K562 (cell line): Measurements from ENCODE around the gene MARS1. TPM values are rescaled to one million over a fixed set of nuclear protein-coding genes. Genes with fewer than 3 reads are reported as not detected.
A peak's percentile ranks its signal among the peaks of the same experiment; 100 is the strongest.

ENCODE experiments used
- ARNT ChIP-seq, 2 experiments: fragments of 450-650 bp; IDR thresholded peaks; 2 replicates each; pipeline ENCODE4 v1.6.1; 2016; ENCODE audit warnings: mild to moderate bottlenecking in 1 of 2
- ETV1 ChIP-seq: fragments of 450-650 bp; conservative IDR thresholded peaks from 2 replicates; pipeline ENCODE4 v1.6.1; 2016; ENCODE audit warnings: missing genetic modification characterization, control low read depth, low read depth, missing compliant biosample characterization
- HNRNPH1 ChIP-seq: fragments of 200-400 bp; formaldehyde crosslinking; optimal IDR thresholded peaks from 2 replicates; pipeline ENCODE3; 2017; ENCODE audit warnings: low read depth, mild to moderate bottlenecking, low read length, moderate library complexity
- MBD2 ChIP-seq: sonication (generic); IDR thresholded peaks from 2 replicates; pipeline ENCODE4 v1.6.1; 2016; ENCODE audit warnings: low read depth, borderline replicate concordance
- NR2C1 ChIP-seq, 2 experiments: fragments of 450-650 bp; IDR thresholded peaks; 2 replicates each; pipeline ENCODE4 v1.6.1; 2017; ENCODE audit warnings: mild to moderate bottlenecking in 2 of 2, antibody characterized with exemption in 1 of 2, inconsistent platforms in 1 of 2, missing compliant biosample characterization in 1 of 2, missing genetic modification characterization in 1 of 2
- RBM22 ChIP-seq: fragments of 200-400 bp; formaldehyde crosslinking; IDR thresholded peaks from 2 replicates; pipeline ENCODE4 v1.6.1; 2018; ENCODE audit warnings: low read length, low read depth; ENCODE audit not compliant: poor library complexity, severe bottlenecking
- SP1 ChIP-seq: sonication (generic); formaldehyde crosslinking; IDR thresholded peaks from 2 replicates; pipeline ENCODE4 v1.8.1; 2022; ENCODE audit warnings: mild to moderate bottlenecking, missing genetic modification reagents
- STAT5A ChIP-seq: IDR thresholded peaks from 2 replicates; pipeline ENCODE4 v1.6.1; 2012; ENCODE audit warnings: low read length, inconsistent platforms, borderline replicate concordance
- ZNF584 ChIP-seq: fragments of 200-800 bp; sonication (Bioruptor generic); IDR thresholded peaks from 2 replicates; pipeline ENCODE4 v1.6.1; 2016; ENCODE audit warnings: low read depth, mild to moderate bottlenecking, missing genetic modification characterization, missing compliant biosample characterization
- polyA plus RNA-seq, 8 experiments: library from polyadenylated mRNA; depleted of rRNA in 4 of 8; stranded (reverse) in 5 of 8; unstranded in 3 of 8; fragments of >200 nt; fragmentation: Nextera tagmentation in 2 of 8; fragmentation: Illumina TruSeq in 1 of 8; extraction: Ambion mirVana in 2 of 8; extraction: Trizol in 1 of 8; gene quantifications; 2 replicates each; pipeline versions ENCODE4 v1.2.1 to v1.2.3, GENCODE V29; 2011 to 2014; ENCODE audit warnings: inconsistent platforms in 1 of 8, missing spikeins in 1 of 8
- total RNA-seq, 7 experiments: library from RNA; depleted of rRNA in 6 of 7; stranded (reverse); fragments of >200 nt in 6 of 7; fragmentation: Illumina TruSeq in 2 of 7; extraction: Trizol in 2 of 7; gene quantifications; 2 replicates each; pipeline versions ENCODE4 v1.2.1 to v1.2.3, GENCODE V29; 2011 to 2021; ENCODE audit warnings: low replicate concordance in 1 of 7
- TF ChIP-seq, protein P1 (sequence below): fragments of 450-650 bp; formaldehyde crosslinking; IDR thresholded peaks from 2 replicates; pipeline ENCODE4 v1.4.0; 2022; ENCODE audit warnings: mild to moderate bottlenecking, moderate library complexity
- TF ChIP-seq, protein P2 (sequence below), 2 experiments: fragments of 450-650 bp; IDR thresholded peaks; 2 replicates each; pipeline ENCODE4 v1.6.1; 2016; ENCODE audit warnings: mild to moderate bottlenecking in 2 of 2, borderline replicate concordance in 1 of 2, low read depth in 1 of 2, moderate library complexity in 1 of 2
- TF ChIP-seq, protein P3 (sequence below): sonication (generic); formaldehyde crosslinking; IDR thresholded peaks from 2 replicates; pipeline ENCODE4 v1.8.0; 2022; ENCODE audit warnings: missing genetic modification reagents, mild to moderate bottlenecking, moderate library complexity, borderline replicate concordance

Gene MARS1
- total and polyA plus RNA-seq, 9 of the 15 experiments (the other 6 are each of a cell fraction or from before 2014, with no cell fraction given), result 117 to 382 (median 220) TPM

DNA sequence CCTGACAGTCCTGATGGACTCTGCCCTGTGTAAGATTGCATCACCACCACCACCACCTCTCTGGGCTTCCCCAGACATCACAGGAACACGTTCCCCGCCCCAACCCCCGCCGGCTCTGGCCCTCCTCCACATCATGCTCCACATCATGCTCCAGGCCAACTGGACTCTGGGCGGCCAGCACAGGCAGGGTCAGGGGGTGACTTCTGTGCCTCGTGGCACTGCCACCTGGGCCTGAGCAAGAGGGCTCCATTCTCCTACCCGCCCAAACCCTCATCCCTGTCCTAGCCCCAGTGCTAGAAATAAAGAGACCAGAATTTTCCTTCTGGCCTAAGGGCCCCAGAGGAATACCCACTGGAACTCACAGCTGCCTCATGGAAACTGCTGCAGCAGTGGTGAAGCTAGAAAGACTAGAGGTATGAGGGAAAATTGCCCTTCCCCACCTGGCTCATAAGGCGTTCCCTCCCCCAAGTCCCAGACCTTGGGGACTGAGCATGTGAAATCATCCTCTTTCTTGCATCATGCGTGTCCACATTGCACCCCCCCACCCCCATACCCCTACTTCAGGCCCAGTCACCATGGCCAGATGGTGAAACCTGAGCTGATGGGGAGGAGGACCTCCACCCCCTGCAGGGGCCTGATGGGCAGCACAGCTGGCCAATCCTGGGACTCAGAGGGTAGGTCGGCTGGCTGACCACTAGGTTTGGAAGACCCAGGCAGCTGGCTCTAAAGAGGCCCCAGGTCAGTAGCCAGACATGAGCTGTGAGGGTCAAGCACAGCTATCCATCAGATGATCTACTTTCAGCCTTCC lies 33.1 kb upstream of the MARS1 start, which contains the start of gene INHBE (continued):
- TF ChIP-seq ZNF584 (CRISPR knock-in tag) (peak; percentile 77; the same call in 1 of the 2 replicates), RBM22 (no peak), MBD2 (0 out of 2 replicates have a peak, but pooled peaks have one; percentile 28), STAT5A (0 out of 2 replicates have a peak, but pooled peaks have one; percentile 5), SP1 (CRISPR knock-in tag) (peak; percentile 7; the same call in 1 of the 2 replicates), ETV1 (tag) (peak; percentile 29; the same call in 1 of the 2 replicates), HNRNPH1 (no peak), ARNT (IDR thresholded peaks at IDR 0.05) (peak in 1 of 2 experiments; percentile 61; a peak in 2 of 4 replicates), NR2C1 (IDR thresholded peaks at IDR 0.05) (0 out of 2 replicates have a peak, but pooled peaks have one; percentile 2), NR2C1 (tag; IDR thresholded peaks at IDR 0.05) (peak; percentile 38; the same call in 1 of the 2 replicates)
- TF ChIP-seq, protein P1, sequence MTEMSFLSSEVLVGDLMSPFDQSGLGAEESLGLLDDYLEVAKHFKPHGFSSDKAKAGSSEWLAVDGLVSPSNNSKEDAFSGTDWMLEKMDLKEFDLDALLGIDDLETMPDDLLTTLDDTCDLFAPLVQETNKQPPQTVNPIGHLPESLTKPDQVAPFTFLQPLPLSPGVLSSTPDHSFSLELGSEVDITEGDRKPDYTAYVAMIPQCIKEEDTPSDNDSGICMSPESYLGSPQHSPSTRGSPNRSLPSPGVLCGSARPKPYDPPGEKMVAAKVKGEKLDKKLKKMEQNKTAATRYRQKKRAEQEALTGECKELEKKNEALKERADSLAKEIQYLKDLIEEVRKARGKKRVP (CRISPR knock-in tag), result peak; percentile 99
- TF ChIP-seq, protein P2, sequence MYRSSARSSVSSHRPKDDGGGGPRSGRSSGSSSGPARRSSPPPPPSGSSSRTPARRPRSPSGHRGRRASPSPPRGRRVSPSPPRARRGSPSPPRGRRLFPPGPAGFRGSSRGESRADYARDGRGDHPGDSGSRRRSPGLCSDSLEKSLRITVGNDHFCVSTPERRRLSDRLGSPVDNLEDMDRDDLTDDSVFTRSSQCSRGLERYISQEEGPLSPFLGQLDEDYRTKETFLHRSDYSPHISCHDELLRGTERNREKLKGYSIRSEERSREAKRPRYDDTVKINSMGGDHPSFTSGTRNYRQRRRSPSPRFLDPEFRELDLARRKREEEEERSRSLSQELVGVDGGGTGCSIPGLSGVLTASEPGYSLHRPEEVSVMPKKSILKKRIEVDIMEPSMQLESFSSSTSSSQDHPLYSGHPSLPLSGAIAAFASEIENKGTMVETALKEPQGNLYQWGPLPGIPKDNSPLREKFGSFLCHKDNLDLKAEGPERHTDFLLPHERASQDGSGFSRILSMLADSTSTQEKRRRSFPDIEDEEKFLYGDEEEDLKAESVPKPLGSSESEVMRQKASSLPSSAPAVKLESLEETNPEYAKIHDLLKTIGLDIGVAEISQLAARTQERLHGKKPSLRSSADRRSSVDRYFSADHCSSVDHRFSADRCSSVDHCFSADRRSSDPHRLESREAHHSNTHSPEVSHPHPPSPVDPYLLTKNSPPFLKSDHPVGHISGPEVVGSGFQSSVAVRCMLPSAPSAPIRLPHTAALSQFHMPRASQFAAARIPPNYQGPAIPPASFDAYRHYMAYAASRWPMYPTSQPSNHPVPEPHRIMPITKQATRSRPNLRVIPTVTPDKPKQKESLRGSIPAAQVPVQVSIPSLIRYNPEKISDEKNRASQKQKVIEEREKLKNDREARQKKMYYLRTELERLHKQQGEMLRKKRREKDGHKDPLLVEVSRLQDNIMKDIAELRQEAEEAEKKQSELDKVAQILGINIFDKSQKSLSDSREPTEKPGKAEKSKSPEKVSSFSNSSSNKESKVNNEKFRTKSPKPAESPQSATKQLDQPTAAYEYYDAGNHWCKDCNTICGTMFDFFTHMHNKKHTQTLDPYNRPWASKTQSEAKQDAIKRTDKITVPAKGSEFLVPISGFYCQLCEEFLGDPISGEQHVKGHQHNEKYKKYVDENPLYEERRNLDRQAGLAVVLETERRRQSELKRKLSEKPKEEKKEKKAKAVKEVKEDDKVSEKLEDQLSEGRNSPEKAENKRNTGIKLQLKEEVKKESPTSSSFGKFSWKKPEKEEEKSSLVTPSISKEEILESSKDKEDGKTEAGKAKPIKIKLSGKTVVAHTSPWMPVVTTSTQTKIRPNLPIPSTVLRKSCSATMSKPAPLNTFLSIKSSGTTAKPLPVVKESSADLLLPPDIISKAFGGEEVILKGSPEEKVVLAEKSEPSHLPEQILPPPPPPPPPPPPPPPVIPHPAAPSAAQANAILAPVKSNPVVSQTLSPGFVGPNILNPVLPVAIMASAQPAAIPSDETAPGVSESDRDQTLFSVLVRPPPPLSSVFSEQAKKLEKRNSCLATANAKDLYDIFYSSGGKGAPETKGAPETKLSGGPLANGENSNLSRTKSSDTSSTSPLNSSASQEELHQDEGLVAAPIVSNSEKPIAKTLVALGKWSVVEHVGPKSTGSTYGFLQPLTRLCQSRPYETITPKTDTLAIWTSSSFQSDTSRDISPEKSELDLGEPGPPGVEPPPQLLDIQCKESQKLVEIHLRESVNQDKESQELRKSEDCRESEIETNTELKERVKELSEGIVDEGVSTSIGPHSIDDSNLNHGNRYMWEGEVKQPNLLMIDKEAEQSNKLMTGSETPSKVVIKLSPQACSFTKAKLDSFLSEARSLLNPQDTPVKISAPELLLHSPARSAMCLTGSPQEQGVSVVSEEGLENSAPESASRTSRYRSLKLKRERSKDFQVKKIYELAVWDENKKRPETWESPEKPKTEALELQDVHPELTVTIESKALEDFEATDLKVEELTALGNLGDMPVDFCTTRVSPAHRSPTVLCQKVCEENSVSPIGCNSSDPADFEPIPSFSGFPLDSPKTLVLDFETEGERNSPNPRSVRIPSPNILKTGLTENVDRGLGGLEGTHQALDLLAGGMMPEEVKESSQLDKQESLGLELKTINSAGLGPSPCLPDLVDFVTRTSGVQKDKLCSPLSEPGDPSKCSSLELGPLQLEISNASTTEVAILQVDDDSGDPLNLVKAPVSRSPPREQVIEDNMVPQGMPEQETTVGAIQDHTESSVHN (IDR thresholded peaks at IDR 0.05; ENCODE audit: borderline replicate concordance in 1 of 2, low read depth in 1 of 2), result peak in 1 of 2 experiments; percentile 76; a peak in 2 of 4 replicates
- TF ChIP-seq, protein P3, sequence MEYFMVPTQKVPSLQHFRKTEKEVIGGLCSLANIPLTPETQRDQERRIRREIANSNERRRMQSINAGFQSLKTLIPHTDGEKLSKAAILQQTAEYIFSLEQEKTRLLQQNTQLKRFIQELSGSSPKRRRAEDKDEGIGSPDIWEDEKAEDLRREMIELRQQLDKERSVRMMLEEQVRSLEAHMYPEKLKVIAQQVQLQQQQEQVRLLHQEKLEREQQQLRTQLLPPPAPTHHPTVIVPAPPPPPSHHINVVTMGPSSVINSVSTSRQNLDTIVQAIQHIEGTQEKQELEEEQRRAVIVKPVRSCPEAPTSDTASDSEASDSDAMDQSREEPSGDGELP, result peak; percentile 98
